ENCODE measurements around the gene C1orf216.
"Not testable (repeated sequence)": the region's sequence is repeated elsewhere in the genome, so short reads cannot be mapped to it uniquely, and the experiment has no call there.

C1orf216 gene, protein sequence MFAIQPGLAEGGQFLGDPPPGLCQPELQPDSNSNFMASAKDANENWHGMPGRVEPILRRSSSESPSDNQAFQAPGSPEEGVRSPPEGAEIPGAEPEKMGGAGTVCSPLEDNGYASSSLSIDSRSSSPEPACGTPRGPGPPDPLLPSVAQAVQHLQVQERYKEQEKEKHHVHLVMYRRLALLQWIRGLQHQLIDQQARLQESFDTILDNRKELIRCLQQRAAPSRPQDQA

DNA sequence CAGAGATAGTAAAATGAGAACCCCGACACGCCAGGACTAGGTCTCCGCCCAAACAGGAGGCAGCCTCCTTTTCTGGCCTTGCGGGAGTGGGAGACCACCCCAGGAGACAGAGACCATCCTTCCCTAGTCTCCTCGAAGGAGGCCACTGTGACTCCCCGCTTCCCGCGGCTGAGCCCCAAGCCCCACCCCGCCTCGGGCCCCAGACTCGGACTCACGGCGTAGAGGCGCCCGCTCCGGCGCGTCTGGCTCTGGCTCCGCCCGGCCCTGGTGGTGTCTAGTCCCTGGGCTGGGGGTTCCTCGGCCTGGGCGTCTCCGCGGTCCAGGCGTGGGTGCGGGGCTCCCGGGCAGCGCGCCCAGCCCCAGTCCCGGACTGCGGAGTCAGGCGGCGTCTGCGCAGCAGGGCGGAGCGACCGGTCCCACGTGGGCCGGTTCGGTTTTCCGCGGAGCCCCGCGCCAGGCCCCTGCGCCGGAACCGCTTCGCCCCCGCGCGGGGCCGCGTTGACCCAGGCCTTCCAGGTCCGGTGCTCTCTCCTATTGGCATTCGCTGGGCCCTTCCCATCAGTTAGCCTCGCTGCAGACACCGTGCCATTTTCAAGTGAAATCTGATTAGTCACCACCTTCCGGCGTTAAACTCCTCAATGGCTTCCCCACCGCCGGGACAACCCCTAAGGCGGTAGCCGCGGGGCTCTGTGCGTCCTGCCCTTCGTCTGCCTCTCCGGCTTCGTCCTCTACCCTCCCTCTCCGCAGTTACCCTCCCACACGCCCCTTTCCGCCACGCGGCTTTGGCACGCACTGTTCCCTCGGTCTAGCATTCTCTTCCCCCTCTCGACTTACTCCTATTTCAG is at the start of gene C1orf216:
C1orf216 (minus strand) TSS at position 393 of the 845 bp plus-strand sequence. CDS start 2,563 bp downstream, outside the sequence.
- DNase-seq (ENCODE audit: low read depth): peak; percentile 73

DNA sequence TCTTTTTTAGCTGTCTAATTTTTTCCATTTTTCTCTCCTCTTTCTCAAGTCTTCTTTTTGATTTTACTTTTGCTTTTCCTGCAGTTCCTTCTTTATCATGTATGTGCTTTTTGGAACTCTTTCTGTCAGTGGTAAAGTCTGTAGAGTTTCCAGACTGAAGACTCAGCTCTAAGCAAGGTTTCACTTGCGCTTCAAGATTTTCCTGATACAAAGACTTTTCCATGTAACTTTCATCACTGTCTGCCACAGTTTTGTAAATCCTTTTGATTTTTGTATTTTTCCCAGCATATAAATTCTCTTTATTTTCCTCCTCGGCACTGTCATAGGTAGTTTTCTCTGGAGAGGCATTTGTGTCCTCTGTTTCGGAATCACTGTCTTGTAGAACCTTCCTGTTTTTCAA is 45.6 kb upstream of the C1orf216 start:
- no peak for DNase-seq (ENCODE audit: low read depth)

DNA sequence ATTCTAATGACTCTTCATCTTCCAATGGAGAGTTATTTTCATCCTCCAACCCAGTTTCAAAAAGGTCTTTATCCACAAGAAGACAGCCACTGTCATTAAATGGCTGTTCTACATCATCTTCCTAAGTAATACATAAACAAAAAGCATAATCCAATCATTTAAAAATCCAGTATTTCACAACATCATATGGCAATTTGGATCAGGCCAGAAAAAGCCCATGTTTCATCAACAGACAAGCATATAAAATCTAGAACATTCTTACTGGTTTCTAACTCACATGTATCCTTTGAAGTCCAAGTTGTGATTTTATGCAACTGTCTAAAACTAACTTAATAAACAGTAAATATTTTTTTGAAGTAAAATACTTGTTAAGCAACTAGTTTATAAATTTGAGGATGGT is 44.5 kb upstream of the C1orf216 start:
- DNase-seq (ENCODE audit: low read depth): no peak

DNA sequence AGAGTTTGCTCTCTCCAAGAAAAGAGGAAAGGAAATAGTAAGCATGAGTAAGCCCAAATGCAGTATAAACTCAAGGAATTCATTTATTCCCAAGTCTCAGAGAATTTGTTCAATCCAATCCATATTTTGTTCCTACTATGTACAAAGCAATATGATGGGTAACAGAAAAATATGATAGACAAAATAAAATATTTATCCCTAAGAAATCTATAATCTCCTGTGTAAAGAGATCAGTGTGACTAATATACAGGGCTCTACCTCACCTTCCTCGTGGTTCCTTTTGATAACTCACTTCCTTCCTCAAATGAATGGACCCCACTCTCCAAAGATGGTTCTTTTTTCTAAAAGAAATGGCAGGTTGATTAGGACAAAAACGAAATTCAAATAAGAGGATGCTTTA is 43.5 kb upstream of the C1orf216 start:
- no peak for DNase-seq (ENCODE audit: low read depth)

DNA sequence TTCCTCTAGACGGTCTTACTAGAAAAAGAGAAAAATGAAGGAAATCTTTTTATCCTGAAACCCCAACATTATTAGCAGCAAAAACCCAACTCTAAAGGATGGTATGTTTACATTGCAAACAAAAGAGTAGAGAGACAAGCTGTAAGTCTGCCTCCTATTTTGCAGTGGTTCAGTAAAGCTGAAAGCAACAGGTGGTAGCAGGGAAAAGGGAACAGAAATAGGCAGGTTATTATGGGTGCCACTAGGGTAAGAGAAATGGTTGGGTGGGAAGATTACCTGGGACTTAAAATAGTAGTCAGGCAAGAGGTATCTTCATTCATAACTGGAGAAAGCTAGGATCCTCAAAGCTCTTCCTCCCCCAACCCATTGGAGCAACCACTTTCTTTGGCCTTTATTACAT is 37.4 kb upstream of the C1orf216 start:
- no peak for DNase-seq (ENCODE audit: low read depth)

DNA sequence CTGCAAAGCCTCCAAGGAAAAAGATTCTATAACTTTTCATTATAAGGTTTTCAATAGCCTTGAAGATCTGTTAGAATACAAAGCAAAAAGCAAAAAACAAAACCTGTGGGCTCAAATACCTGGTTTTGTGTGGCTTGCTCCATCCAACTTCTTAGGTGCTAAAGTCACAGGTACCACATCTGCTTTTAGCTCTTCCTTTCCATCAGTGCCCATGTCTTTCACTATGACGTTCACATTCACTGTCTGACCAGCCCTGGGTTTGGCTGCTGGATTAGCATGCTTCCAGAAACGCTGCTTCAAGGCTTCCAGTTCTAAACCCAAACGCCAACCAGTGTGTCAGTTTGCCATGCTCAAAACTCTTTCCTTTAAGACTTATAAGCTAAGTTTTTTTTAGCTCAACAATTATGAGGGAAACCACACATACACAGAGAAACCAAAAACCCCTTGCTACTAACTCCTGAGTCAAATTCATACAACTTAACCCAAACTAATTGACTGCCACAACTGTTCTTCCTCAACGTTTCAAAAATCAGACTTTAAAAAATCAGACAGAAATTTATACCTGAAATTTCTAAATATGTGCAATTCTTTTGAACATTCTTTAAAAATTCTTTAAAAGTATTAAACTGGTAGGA is 35.1 kb upstream of the C1orf216 start:
- no peak for DNase-seq (ENCODE audit: low read depth)

DNA sequence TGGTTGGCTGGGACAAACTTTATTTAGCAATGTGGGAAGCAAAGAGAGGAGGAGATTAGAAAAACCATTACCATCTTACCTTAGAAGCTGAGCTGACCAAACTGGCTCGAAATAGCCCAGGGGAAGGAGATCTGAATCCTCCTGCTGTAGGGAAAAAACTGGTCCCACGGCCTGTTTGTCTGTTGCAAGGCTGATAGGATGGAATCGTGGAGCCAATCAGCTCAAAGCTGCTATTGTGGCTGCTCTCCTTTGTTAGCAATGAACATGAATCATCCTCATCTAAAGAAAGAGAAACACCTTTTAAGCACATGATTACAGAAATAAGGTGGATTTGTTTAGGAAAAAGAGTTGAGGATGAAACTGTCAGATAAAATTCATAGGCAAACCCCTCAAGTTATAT is 29.6 kb upstream of the C1orf216 start:
- no peak for DNase-seq (ENCODE audit: low read depth)

DNA sequence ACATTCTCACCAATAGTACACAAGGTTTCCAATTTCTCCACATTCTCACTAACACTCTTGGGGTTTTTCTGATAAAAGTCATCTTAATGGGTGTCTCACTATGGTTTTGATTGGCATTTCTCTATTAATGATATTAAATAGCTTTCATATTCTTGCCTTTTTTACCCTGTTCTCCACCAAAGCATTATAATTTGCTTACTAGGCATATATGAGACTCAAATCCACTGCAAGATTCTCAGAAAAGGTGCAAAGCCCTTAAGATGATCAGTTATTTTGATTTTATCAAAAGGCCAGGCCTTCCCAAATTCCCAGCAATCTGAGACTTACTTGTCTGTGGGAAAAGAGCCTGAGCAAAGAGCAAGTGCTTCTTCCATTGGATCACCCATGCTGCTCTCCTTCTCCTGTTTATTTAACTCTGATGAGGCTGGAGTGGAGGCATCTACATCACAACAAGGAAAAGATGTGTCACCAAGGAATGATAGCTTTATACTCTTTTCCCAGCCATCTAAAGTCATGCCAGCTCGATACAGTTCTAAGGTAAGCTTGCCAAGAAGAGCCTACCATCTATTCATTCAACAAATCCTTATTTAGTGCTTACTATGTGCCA is 26.5 kb upstream of the C1orf216 start:
- DNase-seq (ENCODE audit: low read depth): no peak

DNA sequence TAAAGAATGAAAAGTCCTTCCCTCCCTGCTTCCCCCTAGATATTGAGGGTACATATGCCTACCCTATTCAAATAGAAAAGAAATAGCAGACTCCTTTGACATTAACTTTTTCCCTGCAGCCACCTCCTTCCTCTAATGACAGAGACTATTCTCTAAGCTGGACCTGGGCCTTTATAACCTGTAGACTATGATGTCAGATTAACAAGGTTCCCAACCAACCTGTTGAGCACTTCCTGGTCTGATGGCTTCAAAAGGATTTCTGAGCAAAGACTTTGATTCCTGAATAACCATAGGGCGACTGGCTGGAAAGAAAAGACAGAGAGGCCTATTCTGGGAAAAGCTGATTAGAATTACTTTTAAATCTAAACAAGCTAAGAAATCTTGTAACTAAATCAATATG is 18.4 kb upstream of the C1orf216 start:
- no peak for DNase-seq (ENCODE audit: low read depth)

DNA sequence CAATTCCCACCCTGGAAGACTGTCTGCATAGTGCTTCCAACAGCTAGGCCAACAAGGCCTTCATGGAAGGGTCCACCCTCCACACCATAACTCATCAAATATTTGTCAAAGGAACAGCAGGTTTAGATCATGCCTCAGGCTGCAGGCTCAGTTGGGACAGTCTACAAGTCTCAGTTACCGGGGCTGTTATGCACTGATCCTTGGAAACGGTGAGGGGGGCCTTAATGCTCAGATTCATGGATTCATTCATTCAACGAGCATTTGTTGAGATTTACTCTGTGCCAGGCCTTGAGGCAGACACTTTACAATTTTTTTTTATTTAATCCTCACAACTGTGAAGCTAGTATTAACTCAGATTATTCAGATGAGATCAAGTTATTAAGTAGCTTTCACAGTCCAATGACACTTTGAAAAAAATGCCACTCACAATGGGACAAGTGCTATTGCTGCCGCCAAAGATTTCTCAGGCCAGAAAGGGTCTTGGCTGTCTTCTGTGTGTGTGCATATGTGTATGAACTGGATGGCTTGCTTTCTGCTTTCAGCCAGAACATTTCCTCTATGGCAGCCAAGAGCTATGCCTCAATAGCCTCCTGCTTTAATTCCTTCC is 8.9 kb upstream of the C1orf216 start:
- DNase-seq (ENCODE audit: low read depth): no peak

DNA sequence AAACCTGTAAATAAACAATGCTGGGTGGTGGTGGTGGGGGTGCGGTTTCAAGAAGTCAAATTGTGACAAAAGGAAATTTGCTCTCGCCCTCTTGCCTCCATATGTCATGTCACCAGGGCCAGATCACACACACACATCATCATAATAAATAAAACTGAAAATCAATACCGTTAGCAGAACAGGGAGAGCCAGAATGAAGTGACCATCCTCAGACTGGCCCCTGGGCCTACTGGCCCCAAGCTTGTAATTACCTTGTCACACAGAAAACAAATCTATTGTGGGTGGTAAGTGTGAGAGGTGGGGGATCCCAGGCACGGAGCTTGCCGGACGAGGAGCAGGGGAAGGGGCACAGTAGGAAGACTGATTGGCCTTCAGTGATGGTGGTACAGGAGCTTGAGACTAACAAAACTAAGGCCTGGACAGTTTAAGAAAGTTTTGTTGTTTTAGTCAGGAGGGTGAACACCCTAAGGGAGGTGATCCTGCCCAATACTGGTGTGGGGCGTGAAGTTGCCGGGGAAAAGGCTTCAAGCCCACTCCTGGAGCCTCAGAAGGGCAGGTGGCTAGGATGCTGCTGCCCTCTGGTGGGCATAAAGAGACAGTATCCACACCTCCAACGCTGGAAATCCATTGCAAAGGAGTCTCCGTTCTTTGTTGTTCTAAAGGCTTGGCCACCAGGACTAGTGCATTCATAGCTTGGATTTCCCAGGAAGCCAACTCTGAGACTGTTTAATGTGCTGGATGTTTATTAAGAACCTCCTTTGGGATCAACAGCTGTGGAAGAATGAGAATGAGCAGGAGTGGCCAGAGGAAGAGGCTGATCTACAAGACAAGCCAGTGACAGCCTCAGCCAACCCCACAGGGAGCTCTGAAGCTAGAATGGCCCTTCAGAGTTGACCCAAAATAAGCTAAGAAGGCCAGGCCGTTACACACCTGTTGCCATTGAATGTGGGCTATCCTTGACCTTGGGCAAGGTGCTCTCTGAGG is 8.1 kb upstream of the C1orf216 start:
- DNase-seq (ENCODE audit: low read depth): peak; percentile 30

DNA sequence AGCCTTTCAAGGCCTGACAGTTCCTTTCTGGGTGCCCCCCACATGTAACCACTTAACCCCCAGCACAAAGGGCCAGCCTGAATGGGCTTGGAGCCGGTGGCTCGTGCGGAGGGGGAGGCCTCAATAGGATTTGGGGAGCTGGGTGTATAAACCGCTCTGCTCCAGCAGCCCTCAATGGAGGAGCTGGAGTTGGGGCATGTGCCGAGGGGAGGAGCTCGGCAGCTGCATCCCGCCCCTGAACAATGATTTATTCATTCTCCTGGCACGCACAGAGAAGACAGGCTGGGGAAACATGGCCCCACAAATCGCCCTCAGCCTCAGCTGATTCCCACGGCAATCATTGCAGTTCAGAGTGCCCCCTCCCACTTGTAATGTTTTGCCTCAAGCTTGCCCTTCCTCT is 6.9 kb upstream of the C1orf216 start:
- DNase-seq (ENCODE audit: low read depth): no peak

DNA sequence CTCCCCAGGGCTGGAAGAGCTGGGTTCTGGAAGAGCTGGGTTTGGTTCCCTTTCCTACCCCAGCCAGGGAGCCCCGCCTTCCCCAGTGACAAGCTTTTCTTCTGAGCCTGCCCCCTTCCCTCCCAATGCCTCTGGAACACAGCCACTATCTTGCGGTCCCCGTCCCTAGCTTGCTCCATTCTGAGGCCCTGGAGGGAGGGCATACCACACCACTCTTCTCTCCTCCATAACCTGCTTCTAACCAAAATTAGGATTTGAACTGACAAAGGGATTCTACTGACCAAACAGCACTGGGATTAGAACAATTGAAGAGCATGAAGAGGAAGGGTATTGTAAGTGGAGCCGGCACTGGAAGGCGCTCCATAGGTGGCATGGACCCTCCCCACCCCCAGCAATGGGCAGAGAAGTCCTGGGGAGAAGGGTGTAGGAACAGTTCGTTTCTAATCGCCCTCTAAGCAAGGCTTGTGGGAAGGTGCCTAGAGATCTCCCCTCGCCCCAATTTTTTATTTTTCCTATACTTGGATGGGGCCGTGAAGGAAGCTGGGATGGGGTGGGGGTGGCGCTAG is 690 bp downstream of the C1orf216 start:
- DNase-seq (ENCODE audit: low read depth): no peak

DNA sequence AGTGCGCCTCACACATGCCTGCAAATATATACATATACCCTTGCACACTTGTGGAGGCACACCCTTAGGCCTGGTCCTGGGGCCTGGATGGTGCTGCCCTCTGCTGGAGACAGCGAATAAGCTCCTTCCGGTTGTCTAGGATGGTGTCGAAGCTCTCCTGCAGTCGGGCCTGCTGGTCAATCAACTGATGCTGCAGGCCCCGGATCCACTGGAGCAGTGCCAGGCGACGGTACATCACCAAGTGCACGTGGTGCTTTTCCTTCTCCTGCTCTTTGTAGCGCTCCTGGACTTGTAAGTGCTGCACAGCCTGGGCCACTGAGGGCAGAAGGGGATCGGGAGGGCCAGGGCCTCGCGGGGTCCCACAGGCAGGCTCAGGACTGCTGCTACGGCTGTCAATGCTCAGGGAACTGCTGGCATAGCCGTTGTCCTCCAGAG is 3.1 kb downstream of the C1orf216 start:
- DNase-seq (ENCODE audit: low read depth): peak; percentile 69

DNA sequence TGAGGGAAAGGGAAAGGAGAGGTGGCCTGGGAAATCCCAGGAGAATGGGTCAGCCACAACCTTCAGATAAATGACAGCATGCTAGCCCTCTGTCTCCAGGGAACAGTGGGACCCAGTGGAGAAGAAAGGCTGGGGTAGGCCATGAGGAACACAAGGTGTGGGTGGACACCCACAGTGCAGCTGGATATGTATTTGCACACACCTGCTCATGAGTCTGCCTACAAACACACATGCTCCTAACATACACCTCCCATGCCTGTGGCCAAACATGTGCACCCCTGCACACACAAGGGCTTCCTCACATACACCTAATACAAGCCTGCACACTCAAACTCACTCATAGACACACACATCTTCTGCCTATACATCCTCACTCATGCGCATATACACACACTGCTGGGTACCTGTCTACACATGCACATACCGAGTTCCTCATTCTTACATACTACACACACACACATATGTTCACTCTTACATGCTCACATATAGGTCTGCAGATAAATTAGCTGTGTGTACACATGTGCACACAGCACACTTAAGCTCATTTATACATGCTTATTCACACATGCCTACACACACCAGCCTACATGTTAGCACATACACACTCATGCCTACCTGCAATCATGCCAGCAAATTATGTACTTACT is 3.6 kb downstream of the C1orf216 start:
- DNase-seq (ENCODE audit: low read depth): no peak

DNA sequence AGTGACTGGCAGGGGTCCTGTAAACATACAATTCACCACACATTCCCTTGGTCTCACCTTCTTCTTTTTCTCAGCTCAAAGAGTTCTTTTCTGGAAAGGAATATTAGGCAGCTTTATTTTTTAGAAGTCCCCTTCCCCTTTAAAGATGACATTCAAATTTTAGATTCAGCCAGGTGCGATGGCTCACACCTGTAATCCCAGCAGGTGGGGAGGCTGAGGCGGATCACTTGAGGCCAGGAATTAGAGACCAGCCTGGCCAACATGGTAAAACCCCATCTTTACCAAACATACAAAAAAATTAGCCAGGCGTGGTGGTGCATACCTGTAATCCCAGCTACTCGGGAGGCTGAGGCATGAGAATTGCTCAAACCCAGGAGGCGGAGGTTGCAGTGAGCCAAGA is 7.6 kb downstream of the C1orf216 start:
- DNase-seq (ENCODE audit: low read depth): not testable (repeated sequence)

DNA sequence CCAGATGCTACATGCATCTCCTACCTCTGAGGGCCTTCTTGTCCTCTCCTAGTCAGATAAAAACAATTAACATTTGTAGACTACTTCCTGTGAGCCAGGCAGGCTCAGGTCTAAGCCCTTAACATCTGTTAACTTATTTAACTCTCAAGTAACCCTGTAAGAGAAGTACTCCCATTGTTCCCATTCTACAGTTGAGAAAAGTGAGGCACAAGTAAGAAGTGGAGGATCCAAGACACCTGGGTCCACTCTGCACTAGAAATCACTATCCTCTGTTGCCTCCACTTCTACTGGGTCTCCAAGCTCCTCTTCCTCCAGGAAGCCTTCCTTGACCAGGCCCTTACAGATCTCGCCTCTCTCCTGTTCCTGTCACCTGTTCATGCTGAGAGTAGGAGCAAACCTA is 9.7 kb downstream of the C1orf216 start:
- no peak for DNase-seq (ENCODE audit: low read depth)

DNA sequence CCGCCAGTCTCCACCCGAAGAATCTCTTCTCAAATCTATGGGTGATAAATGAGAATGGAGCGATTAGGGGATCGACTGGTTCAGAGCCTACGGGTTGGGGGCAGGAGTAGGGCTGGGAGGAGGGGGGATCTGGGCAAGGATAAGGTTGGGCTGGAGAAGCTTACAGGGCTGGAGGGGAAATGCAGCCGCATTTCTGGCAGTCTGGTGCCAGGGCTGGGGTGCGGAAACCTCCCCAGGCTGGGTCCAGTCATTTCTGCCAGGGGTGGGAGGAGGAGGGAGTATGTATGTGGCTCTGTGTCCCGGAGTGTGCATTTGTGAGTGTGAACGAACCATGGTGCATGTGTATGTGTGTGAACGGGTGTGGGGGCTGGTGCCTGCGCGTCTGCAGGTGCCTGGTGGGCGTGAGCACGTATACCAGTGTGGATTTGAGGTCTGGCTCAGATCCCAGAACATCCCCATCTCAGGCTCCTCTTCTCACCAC is 10.2 kb downstream of the C1orf216 start:
- no peak for DNase-seq (ENCODE audit: low read depth)

DNA sequence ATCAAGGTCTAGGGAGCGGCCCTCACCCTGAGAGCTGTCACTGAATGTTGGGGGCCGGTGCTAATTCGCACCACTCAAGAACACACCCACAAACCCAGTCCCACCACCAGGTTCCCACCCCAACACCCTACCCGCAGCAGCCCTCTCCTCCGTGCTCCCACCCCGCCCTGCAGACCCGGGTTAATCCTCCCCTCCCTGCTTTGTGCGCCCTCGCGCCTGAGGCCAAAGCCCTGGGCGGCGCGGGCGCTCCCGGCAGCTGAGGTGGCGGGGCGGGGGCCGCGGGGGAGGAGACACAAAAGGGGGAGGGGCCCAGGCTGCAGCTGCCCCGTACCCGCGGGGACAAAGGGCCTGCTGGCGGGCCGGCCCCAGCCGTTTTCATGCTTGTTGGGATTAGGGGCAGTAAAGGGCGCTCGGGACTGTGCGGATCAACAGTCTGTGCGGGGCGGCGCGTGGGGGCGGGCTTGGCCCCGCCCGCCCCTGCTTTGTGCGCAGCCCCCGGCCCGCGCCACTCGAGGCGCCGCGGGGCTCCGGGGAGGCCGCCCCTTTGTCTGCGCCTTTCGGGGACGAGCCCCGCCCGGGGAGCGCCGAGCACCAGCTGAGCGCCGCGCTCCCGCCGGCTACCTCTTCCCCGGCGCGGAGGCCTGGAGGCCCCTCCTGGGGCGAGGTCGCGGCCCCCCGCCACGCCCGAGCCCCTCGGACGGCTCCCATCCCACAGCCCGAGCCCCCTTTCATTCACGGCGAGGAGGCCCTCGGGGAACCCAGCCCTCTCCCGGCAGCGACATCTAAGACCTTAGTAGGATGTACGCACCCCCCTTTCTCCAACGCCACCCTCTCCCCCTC is 10.9 kb downstream of the C1orf216 start:
- no peak for DNase-seq (ENCODE audit: low read depth)
